Measurements from ENCODE around the gene THBD.

THBD gene

DNA sequence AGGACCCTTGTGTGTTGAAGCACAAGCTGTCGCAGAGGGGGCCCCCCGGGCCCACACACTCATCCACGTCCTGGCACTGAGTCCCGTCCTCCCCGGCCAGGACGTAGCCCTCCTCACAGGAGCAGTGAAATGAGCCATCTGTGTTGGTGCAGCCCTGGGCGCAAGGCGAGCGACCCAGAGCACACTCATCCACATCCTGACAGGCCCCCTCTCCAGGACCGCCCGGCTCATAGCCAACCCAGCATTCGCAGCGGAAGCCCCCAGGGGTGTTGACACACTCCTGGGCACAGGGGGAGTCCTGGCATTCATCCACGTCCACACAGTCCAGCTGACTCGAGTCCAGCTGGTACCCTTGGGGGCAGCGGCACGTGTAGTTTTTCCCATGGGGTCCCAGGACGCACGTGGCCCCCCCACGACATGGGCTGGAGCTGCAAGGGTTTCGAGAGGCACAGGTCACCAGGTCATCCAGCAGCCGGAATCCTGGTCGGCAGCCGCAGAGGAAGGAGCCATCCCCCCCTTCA lies 35.4 kb upstream of the THBD start:
- DNase-seq (ENCODE audit: low read depth in 2 of 2) = no peak

DNA sequence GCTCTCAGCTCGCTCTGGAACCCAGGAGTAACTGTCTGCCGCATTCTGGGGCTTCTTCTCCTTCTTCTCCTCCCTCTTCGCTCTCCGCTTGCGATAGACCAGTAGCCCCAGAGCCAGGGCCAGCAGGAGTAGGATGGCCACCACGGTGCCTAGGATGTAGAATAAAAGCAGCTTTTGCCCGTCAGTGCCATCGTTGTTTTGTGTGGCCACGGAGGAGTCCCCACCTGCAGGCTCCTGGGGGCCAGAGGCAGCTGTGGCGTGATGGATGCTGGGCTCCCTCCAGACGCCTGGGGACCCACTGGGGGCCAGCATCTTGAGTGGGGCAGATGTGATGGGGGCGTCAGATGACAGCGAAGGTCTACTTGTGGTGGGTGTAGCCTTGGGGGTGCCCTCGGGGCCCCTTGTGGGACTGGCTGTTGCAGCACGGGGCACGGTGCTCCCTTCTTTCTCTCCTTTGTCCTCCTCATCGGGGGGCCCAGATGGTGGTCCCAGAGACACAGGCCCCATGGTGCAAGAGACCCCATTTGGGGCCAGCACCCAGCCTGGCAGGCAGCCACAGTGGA lies 34.9 kb upstream of the THBD start:
- no peak for DNase-seq (ENCODE audit: low read depth in 2 of 2)

DNA sequence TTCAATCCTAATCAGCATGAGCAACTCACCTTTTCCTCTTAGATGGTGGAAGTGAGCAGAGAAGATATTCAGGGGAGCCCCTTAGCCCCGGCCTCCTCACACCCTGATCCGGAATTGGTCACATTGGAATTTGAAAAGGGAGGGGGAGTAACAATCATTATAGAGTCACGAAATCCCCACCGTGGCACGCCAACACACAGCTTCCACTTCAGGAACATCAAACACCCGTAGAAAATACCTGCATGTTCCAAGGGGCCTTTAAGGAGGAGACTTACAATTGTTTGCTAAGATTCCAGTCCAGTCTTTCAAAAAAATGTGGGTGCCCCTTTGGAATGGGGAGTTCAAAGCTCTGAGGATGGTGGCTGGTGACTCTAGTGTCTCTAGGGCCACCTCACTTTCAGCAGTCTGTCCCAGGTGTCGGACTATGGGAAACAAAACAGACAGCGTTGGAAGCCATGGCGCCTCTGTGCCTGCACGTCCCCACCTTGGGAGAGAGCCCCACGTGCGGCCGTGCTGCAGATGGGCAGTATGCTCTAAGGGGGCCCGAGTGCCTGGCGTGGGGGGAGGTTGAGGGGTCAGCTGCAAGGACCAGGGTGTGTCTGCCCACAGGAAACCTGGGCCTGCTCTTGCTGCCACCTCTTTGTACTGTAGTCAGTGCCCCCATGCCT lies 34.2 kb upstream of the THBD start:
- no peak for DNase-seq (ENCODE audit: low read depth in 2 of 2)

DNA sequence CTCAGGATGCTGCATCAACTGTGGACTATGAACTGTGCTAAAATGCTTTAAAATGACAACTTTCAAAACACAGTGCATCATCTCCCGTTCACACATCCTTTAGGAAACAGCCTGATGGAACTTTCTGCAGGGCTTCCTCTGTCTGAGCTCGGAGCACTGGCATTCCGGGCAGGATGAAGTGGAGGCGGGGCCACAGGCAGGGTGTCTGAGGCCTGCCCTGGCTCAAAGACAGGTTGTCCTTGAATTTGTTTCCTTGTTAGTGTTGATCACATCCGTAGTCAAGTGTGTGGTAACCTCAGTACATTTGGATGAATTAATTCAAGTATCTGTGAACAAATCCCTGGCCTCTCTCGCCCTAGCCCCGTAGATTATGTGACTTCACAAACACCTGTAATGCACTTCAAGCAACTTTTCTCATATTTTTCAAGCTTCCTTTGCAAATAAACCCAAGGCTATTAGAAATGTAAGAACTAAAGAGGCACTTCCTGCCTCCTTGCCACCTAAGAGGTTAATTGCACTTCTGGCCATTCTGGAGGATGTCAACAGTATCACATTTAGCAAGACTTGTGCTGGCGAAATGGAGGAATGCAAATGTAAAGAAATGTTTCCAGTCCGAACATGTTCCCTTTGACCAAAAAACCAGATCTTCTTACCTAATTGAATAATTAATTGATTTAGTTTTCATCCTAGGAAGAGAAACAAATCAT lies 33.5 kb upstream of the THBD start:
- no peak for DNase-seq (ENCODE audit: low read depth in 2 of 2)

DNA sequence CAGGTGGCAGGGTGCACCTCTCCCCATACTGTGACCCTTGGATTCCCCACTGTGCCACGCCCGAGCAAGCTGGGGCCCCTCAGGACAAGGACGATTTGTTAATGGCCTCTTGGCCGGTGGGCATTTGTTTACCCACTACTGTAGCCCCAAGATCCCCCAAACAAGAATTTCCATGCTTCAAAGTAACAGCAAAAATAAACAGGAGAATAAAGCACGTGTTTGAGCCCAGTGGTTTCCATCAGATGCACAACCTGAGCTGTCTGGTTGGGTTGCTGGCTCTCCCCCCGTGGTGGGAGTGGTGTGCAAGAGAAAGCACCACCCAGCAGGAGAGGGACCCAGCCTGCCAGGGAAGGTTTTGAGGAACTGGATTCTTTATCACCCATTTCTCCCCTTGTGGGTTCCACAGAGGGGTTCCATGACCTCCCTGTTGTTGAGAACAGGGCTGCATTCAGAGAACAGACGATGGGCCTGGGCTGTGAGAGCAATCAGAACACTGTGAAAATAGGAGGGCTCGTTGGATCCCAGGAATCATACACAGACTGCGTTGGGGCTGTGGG lies 31.9 kb upstream of the THBD start:
- no peak for DNase-seq (ENCODE audit: low read depth in 2 of 2)

DNA sequence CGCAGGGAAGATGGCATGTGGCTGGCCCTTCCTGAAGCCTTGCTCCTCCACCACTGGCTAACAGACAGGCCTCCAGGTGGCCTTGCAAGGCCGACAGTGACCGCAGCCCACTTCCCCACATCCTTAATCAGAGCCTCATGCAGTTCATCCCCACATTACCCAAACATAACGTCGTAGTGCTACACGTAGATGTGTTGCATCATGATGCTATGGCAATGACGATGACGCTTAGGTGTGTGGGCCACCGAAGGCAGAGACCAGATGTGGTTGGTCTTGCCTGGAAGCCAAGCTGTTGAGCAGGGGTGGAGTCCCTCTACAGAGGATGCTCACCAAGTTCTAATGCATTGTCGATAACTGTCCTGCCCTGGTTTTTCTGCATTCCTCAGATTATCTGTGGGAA lies 31.0 kb upstream of the THBD start:
- DNase-seq (ENCODE audit: low read depth in 2 of 2) = no peak

DNA sequence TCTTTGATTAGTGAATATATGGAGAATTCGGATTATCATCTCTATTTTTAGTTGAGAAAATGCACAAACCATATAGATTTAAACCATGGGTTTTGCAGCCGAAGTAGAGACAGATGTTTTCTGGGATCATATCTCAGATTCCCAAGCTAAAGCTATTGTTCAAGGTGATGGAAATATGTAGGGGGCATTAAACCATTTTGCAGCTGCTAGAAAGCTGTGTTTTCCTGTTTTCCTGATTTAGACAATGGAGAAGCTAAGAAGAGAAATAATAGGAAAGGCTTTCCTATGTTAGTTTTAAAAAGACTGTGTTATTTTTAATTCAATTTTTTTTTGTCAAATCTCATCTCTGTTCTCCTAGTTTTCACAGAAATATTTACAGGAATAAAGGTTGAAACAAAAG lies 30.5 kb upstream of the THBD start:
- DNase-seq (ENCODE audit: low read depth in 2 of 2) = no peak

DNA sequence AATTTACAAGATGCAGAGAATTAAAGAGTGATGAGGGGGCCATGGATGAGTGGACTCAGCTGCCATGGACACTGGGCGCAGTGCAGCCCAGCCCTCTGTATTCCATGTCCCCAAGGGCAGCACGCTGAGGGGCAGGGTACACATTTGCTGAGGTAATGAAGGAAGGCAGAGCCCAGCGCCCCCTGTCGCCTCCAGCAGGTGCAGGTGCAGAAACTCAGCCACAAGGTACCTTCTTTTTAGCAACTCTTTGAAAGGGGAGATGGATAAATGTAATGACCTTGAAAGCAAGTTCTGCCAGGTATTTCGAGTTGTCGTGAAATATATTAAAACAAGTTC lies 29.5 kb upstream of the THBD start:
- DNase-seq (ENCODE audit: low read depth in 2 of 2) = no peak

DNA sequence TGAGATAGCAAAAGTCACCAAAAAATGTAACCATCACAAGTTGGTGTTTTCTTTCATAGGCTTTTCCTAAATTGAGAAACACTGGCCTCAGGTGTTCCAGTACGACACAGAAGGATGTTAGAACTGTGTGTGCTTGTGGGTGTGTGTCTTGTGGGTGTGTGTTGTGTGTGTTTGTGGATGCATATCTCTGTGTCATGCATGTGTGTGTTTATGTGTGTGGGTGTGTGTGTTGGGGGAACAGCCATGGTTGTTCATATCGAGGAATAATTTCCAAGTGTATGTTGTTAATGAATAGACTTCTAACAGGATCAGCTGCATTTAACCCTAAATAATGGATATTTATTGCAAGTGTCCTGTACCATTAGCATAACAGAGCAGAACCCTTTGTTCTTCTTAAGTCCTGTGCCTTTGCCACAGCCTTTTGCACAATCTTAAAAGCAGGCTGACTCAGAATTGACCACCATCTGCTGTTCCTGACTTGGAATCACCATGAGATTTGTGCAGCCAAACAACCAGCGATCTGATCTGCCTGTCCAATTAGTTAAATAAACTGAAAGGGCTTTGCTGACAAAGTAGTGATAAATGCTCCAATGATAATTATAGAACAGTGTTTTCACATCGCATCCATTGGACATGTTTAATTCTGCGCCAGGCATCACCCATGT lies 29.0 kb upstream of the THBD start:
- DNase-seq (ENCODE audit: low read depth in 2 of 2) = no peak

DNA sequence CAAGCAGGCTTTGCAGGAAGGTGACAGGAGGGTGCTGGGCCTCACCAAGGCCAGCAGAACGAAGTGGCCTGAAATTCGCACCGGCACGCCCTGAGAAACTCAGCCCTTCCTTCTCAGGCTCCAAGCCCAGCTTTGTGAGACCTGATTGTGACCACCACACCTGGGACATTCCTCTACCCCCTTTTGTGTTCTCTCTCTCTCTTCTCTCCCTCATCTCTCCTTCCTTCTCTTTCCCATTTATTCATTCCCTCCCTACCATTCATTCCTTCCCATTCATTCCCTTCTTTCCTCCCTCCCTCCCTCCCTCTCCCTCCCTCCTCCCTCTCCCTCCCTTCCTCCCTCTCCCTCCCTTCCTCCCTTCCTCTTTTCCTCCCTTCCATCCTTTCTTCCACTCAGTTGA lies 27.8 kb upstream of the THBD start:
- DNase-seq (ENCODE audit: low read depth in 2 of 2) = no peak

DNA sequence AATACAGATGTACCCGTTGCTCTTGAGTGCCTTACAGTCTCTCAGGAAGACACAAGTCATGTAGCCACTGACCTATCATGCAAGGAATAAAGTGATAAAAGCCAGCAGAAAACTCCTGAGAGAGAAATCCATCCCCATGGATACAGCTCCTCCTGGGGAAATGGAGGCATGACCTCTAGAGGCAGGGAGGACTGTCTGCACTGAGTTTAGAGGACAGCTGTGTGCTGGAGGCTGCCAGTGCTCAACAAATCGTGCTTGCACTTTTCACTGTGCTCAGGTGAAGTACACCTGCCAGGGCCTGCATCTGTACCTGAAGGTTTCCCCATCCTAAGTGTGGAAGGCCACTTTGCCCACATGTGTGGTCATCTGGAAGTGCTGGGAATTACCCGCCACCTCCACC lies 24.6 kb upstream of the THBD start:
- DNase-seq (ENCODE audit: low read depth in 2 of 2) = no peak

DNA sequence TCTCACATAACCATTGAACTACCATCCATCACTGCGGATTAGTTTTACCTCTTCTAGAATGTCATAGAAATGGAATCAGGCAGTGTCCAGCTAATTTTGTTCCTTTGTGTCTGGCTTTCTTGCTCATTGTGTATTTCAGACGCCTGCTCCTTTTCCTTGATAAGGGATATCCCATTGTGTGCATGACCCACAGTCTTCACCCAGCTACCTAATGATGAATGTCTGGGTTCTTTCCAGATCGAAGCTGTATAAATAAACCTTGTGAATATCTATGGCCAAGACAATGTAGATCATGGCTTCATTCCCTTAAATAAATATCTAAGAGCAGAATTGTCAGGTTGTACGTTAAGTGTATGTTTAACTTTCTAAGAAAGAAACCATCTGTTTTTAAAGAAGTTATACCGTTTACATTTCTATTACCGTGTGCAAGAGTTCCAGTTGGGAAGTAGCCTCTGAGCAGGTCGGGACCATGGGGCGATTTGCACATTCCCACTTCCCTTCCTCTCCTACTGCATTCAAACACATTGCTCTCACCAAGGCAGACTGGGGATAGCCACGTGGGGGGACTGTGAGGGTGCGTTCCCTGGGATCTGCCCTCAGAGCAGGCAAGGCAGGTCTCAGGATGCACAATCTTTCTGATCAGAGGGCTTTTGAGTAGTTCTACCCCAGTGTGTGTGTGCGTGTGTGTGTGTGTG lies 23.6 kb upstream of the THBD start:
- no peak for DNase-seq (ENCODE audit: low read depth in 2 of 2)

DNA sequence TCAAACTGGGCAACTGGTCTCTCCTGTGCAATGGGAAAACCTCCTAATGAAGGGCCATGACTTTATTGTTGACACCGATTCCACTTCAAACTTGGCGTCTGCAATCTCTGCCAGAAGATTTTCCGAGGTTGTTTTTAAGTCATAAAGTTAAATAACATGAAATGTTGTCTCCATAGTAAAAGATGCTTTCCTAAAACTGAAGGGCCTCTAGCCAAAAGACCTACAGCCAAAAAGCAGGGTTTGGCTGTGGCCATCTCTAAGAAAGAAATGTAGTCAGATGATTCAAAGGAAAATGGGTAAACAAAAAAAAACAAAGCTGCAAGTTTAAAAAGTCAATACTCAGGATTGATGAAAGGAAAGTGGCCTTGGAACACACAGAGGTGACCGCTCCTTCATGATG lies 22.5 kb upstream of the THBD start:
- DNase-seq (ENCODE audit: low read depth in 2 of 2) = no peak

DNA sequence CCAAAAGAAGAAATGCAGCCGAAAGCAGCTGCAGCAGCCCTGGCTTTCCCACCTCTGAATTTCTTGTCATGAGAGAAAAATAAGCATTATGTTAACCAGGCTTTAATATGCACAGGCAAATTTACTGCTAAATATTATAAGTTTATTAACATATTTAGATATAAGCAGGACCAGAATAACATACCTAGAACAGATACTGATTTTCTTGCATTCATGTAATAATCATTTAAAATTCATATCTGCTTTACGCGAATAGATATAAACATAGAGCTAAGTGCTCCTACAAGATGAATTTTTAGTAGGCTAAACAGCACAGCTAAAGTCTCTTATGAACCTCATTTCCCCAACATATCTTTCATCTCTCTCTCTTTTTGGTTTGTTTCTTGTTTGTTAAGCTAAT lies 21.9 kb upstream of the THBD start:
- no peak for DNase-seq (ENCODE audit: low read depth in 2 of 2)

DNA sequence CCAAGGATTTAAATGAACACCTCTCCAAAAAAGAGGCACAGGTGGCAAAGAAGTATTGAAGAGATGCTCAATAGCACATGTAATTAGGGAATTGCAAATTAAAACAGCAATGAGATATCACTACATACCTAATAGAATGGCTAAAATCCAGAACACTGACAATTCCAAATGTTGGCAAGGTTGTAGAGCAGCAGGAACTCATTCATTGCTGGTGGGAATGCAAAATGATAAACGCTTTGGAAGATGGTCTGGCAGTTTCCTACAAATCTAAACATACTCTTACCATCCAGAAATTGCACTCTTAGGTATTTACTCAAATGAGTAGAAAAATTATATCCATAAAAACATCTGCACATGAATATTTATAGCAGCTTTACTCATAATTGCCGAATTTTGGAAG lies 19.6 kb upstream of the THBD start:
- DNase-seq (ENCODE audit: low read depth in 2 of 2) = no peak

DNA sequence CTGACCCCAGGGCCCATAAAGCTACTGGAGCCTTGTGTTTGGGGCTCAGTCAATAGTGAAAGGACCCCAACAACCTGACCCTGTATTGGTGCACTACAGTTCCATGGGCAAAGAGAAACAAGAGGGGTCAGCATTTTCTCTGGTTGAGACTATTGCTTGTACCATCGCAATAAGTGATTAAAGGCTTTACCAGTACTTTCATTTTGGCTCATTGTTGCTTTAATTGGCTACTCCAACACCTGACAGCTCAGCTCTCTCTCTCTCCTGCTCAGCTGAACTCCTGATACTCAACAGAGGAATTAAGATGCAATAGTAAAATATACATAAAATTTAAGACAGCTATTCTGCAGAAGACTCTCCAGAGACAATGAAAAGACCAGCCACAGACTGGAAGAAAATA lies 18.8 kb upstream of the THBD start:
- DNase-seq (ENCODE audit: low read depth in 2 of 2) = no peak

DNA sequence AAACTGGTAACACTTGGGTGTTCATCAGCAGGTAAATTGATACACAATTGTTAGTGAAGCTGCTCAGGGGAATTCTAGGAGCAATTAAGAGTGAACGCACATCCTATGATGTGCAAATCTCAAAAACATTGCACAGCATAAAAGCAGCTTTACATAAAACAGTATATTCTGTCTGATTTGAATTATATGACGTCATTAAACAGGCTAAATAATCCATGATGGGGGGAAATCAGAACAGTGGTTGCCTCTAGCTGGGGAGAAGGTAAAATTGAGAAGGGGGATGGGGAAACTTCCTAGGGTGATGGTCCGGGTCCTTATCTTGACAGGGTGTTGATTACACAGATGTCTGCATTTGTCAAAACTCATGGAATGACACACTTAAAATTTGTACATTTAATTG lies 17.3 kb upstream of the THBD start:
- no peak for DNase-seq (ENCODE audit: low read depth in 2 of 2)

DNA sequence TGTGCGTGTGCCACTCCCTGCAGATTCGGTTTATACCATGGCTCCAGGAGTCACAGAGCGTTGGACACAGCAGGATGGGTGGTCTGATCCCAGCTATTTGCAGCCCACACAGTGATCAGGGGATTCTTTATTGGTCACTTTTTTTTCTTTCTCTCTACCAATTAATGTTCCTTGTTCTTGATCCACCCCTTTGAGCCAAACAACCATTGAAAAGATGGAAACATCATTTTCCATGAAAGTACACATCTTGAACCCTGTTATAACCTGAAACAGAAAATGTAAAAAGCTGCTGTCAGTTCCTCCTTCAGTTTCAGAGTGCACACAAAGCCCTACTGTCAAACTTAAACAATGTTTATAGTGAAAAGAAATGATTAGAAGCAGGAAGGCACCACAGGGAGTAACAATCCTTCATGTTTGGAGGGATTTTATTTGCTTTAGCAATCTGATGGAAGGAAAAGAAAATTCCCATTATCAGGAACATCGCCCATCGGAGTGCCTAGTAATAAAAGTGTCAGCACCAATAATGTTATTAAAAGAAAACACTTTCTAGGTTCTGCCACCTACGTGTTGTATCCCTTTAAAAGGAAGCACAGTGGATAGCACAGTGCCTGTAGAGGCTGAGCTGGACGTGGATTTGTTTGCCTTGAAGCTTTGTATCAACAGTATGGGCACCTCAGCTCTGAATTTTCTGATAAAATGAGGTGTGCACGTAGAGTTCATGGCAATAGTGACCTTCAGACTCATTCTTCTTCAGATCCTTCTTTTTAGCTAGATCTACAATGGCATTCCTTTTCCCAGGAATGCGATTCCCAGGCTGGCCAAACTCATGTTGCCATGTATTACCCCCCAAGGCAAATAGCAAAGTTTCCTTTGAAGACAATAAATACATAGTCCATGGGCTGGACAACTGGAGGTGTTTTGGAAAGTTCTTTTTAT lies 16.1 kb upstream of the THBD start:
- no peak for DNase-seq (ENCODE audit: low read depth in 2 of 2)

DNA sequence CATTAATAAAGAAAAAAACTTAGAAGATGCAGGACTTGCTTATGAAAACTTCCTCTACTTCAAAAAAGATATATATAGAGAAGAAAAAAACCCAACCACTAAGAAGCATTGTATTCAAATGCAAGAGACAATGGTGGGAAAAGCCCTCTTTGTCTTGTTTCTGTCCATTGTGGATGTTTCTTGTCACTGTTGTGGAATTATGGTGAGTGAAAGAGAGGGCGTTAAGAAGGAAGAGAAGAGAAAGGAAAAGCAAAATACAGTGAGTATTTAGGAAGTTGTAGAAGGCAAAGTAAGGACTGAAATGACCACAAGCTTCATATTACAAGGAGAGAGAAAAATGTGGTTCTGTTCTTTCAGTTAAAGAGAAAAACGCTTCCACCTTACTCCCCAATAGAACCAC lies 14.1 kb upstream of the THBD start:
- DNase-seq (ENCODE audit: low read depth in 2 of 2) = no peak

DNA sequence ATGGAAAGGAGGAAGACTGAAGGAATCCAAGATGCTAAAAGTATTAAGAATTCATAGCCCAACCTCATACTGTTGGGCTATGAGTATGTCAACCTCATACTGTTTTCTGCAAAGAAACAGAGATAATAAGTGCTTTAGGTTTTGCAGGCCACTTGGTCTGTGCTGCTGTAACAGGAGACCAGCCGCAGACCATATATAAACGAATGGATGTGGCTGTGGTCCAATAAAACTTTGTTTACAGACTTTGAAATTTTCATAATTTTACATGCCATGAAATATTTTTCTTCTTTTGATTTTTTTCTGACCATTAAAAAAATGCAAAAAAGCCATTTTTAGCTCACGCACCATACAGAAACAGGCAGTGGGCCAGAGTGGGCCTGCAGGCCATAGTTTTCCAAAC lies 13.7 kb upstream of the THBD start:
- DNase-seq (ENCODE audit: low read depth in 2 of 2) = no peak

DNA sequence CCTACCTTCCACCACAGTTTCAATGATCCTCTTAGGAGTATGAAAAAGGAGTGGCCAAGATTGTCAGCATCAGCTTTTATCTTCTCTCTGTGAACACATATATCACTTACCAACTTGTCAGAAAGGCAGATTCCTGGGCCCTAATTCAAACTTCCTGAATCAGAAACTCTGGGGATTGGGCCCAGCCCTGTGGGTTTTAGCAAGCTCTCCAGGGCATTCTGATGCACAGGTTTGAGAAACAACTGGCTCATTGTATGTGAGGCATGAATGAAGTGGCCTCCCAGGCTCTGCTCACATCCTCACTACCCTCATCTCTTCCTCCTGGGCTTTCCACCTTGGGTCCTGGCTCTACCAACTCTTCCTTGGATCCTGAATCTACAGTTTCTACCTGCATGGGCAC lies 13.2 kb upstream of the THBD start:
- DNase-seq (ENCODE audit: low read depth in 2 of 2) = no peak

All from stimulated activated CD4-positive, alpha-beta T cell treated with anti-CD3 and anti-CD28 coated beads, Interleukin-12 subunit alpha, Interleukin-12 subunit beta, amount 100 ng/mL, for 24 hours (primary cell).